Smooth muscle cell (in vitro differentiated cells): ENCODE data around the gene UMAD1. TPM values are rescaled to one million over a fixed set of nuclear protein-coding genes. Genes with fewer than 3 reads are reported as not detected.
A peak's percentile ranks its signal among the peaks of the same experiment; 100 is the strongest.

ENCODE experiments used
- DNase-seq: peaks from one replicate; lab custom pipeline; 2025; ENCODE audit not compliant: unreplicated experiment; lab: John Stamatoyannopoulos, UW
- H2AFZ ChIP-seq: fragments of 200-600 bp; sonication (generic); 2 replicates; pipeline ENCODE4 v1.6.0; 2016; ENCODE audit warnings: antibody characterized with exemption, low read depth, mild to moderate bottlenecking
- H3F3A ChIP-seq: fragments of 200-600 bp; sonication (generic); 2 replicates; pipeline ENCODE4 v1.6.0; 2017; ENCODE audit warnings: antibody characterized with exemption, low read depth
- H3K27ac ChIP-seq: fragments of 200-600 bp; sonication (generic); 2 replicates; pipeline ENCODE4 v1.5.1; 2016; ENCODE audit warnings: low read depth, mild to moderate bottlenecking
- H3K27me3 ChIP-seq: fragments of 200-600 bp; sonication (generic); 2 replicates; pipeline ENCODE4 v1.6.1; 2016; ENCODE audit warnings: low read depth, mild to moderate bottlenecking
- H3K36me3 ChIP-seq: fragments of 200-600 bp; sonication (generic); 2 replicates; pipeline ENCODE4 v1.5.1; 2016; ENCODE audit warnings: low read depth
- H3K4me1 ChIP-seq: fragments of 200-600 bp; sonication (generic); 2 replicates; pipeline ENCODE4 v1.5.1; 2016; ENCODE audit warnings: low read depth
- H3K4me2 ChIP-seq: fragments of 200-600 bp; sonication (generic); 2 replicates; pipeline ENCODE4 v1.6.0; 2016; ENCODE audit warnings: mild to moderate bottlenecking
- H3K4me3 ChIP-seq: fragments of 200-600 bp; sonication (generic); 2 replicates; pipeline ENCODE4 v1.5.1; 2016; ENCODE audit warnings: mild to moderate bottlenecking
- H3K79me2 ChIP-seq: fragments of 200-600 bp; sonication (generic); 2 replicates; pipeline ENCODE4 v1.6.0; 2016; ENCODE audit warnings: low read depth, mild to moderate bottlenecking
- H3K9ac ChIP-seq: fragments of 200-600 bp; sonication (generic); 2 replicates; pipeline ENCODE4 v1.6.0; 2016; ENCODE audit warnings: low read depth
- H3K9me3 ChIP-seq: fragments of 200-600 bp; sonication (generic); replicated peaks from 2 replicates; pipeline ENCODE4 v1.5.1; 2016; ENCODE audit warnings: low read depth
- H4K20me1 ChIP-seq: fragments of 200-600 bp; sonication (generic); 2 replicates; pipeline ENCODE4 v1.6.0; 2016; ENCODE audit warnings: low read depth
- CTCF ChIP-seq: fragments of 200-600 bp; sonication (generic); IDR thresholded peaks from 2 replicates; pipeline ENCODE4 v1.5.1; 2017; ENCODE audit warnings: borderline replicate concordance, mild to moderate bottlenecking, antibody characterized with exemption; ENCODE audit not compliant: insufficient read depth, poor library complexity, severe bottlenecking
- WGBS: methylation state at CpG from one replicate; pipeline ENCODE4 v1.1.7; 2016; ENCODE audit warnings: low lambda C conversion rate; 5-methylcytosine and 5-hydroxymethylcytosine counted together
- polyA plus RNA-seq: library from polyadenylated mRNA; unstranded; fragments of >200 nt; fragmentation: Nextera tagmentation; extraction: Ambion mirVana; gene quantifications from 2 replicates; pipeline ENCODE4 v1.2.1, GENCODE V29; 2016
- total RNA-seq: library from RNA; depleted of rRNA; stranded (reverse); fragments of >200 nt; gene quantifications from 2 replicates; pipeline ENCODE4 v1.2.3, GENCODE V29; 2014

The UMAD1 gene
- total and polyA plus RNA-seq, 2 experiments from 2014 or later = 13.7 to 24.3 TPM

GRCh38 chr7:7682861-7683260 is 42.3 kb downstream of the UMAD1 start:
- WGBS = 93% methylated on average over 5 of the region's 5 CpGs

DNA sequence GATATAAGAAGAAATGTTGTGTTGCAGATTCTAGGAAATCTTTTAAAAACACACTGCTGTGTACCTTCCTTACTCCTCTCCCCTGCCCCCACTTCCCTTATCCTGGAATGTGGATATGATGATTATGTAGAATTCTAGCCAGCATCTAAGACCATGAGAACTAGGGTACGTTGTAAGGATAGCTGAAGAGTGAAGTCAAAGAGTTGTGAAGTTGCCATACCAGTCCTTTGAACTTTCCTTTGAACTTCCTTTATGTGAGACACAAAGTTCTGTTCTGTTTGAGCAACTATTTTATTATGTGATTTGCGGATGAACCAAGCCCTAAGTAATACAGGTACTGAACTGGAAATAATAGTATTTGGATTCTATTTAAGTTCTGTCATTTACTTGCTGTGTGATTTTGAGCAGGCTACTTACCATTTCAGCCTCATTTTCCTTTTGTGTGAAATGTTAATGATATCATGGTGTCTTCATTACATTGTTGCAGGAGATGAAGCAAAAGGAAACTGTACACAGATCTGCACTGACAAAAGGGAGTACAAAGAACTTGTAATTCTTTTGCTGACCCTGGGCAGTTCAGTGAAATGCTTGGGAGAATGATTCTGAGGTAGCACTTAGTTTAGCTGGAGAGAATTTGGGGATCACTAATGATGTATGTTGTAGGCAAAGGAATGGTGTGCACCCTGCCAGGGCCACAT is 46.4 kb downstream of the UMAD1 start:
- Histone ChIP-seq H3K4me1 (peaks cover 7% of the 10 kb centered on the region), H3K27ac (no peak overlapping the region), H3K79me2 (peaks cover 6% of the 10 kb centered on the region), H3K9me3 (no peaks in the 10 kb centered on the region), H3K9ac (no peak overlapping the region), H3K27me3 (no peaks in the 10 kb centered on the region), H4K20me1 (no peaks in the 10 kb centered on the region), H2AFZ (no peak overlapping the region), H3K4me3 (no peak overlapping the region), H3F3A (no peaks in the 10 kb centered on the region), H3K4me2 (peak overlapping the region; percentile 22), H3K36me3 (no peaks in the 10 kb centered on the region)
- 66% methylated on average over 2 of the region's 2 CpGs for WGBS
- TF ChIP-seq CTCF = no peak
- no peak for DNase-seq

More at GRCh38 chr7:7682861-7683260, 42.3 kb downstream of the UMAD1 start:
- DNase-seq = no peak
- no peaks in the 10 kb centered on the region for H3K9me3 ChIP-seq
- no peaks in the 10 kb centered on the region for H4K20me1 ChIP-seq
- no peak for TF ChIP-seq CTCF
- H3F3A ChIP-seq = no peaks in the 10 kb centered on the region
- no peaks in the 10 kb centered on the region for H3K36me3 ChIP-seq
- peaks cover 11% of the 10 kb centered on the region for H3K4me1 ChIP-seq
- H3K9ac ChIP-seq = no peak overlapping the region
- H3K4me3 ChIP-seq = no peak overlapping the region
- H3K27me3 ChIP-seq = no peaks in the 10 kb centered on the region
- no peak overlapping the region for H3K27ac ChIP-seq
- no peak overlapping the region for H2AFZ ChIP-seq
- no peak overlapping the region for H3K4me2 ChIP-seq
- peaks cover 12% of the 10 kb centered on the region for H3K79me2 ChIP-seq

DNA sequence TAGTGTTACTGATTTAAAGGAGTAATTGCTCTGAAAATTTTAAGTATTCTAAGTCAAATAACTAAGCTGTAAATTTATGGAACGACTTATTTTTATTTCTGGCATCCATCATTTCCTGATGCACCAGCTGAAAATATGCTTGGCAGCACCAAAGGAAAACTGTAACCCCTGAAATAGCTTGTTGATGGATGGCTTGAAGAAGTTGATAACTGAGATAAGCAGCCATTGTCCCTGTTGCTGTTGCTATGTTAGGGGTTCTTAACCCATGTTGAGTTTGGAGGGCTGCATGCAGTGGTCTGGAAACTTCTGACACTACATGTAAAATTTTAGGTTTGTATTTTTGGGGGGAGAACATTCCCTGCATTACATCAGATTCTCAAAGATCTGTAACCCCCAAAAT is 47.2 kb downstream of the UMAD1 start:
- Histone ChIP-seq H3K79me2 (peaks cover 5% of the 10 kb centered on the region), H2AFZ (no peak overlapping the region), H3K36me3 (no peaks in the 10 kb centered on the region), H3K9ac (no peak overlapping the region), H3K27ac (no peak overlapping the region), H3K9me3 (no peaks in the 10 kb centered on the region), H4K20me1 (no peaks in the 10 kb centered on the region), H3K27me3 (no peaks in the 10 kb centered on the region), H3F3A (no peaks in the 10 kb centered on the region), H3K4me2 (no peak overlapping the region), H3K4me3 (no peak overlapping the region), H3K4me1 (peaks cover 3% of the 10 kb centered on the region)
- DNase-seq = no peak
- no peak for TF ChIP-seq CTCF
- WGBS = 88% methylated on average over 1 of the region's 1 CpG

- peaks cover under 1% of the 10 kb centered on the region for H3K79me2 ChIP-seq
- H3K9me3 ChIP-seq = no peaks in the 10 kb centered on the region
- H3K4me1 ChIP-seq = peaks cover 3% of the 10 kb centered on the region
- 82% methylated on average over 6 of the region's 6 CpGs for WGBS
- H3K4me3 ChIP-seq = no peak overlapping the region
- no peak for TF ChIP-seq CTCF
- no peak overlapping the region for H3K4me2 ChIP-seq
- no peaks in the 10 kb centered on the region for H4K20me1 ChIP-seq
- H2AFZ ChIP-seq = no peak overlapping the region
- H3K27me3 ChIP-seq = no peaks in the 10 kb centered on the region
- H3K27ac ChIP-seq = no peak overlapping the region
- H3K9ac ChIP-seq = no peak overlapping the region
- no peaks in the 10 kb centered on the region for H3K36me3 ChIP-seq
- DNase-seq = no peak
- H3F3A ChIP-seq = no peaks in the 10 kb centered on the region
Measured at GRCh38 chr7:7688310-7688709, 47.8 kb downstream of the UMAD1 start.
